ENCODE measurements around the gene NRBF2.

NRBF2 gene

DNA sequence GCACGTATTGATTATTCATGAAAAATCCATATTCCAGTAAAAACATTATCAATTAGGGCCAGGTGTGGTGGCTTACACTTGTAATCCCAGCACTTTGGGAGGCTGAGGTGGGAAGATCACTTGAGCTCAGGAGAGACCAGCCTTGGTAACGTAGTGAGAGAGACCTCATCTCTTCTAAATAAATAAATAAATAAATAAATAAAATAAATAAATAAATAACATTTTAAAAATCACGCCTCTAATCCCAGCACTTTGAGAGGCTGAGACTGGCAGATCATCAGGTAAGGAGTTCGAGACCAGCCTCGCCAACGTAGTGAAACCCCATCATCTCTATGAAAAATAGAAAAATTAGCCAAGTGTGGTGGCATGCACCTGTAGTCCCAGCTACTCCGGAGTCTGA lies 32.1 kb downstream of the NRBF2 start:
- DNase-seq, result no peak

DNA sequence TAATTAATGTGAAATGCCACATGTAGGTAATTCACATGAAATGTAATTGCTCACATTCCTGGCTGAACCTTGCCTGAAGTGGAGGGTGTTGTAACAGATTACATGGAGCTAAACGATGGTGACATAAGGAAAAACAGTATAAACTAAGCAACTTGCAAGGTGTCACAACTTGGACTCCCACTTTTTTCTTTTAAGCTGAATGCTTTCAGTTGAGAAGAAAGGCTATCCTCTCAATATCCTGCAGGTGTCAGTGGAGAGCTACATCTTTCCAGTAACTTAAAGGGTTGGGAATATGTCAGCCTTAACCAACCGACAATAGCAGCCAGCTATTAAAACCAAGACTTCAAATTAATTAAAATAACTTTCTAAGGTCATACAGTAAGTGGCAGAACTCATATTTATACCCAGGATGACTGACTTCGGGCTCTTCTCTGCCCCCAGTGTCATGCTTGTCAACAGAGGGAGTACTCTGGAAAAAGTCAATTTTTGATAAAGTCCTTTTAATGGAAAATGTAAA lies 33.7 kb downstream of the NRBF2 start:
- DNase-seq, result no peak

DNA sequence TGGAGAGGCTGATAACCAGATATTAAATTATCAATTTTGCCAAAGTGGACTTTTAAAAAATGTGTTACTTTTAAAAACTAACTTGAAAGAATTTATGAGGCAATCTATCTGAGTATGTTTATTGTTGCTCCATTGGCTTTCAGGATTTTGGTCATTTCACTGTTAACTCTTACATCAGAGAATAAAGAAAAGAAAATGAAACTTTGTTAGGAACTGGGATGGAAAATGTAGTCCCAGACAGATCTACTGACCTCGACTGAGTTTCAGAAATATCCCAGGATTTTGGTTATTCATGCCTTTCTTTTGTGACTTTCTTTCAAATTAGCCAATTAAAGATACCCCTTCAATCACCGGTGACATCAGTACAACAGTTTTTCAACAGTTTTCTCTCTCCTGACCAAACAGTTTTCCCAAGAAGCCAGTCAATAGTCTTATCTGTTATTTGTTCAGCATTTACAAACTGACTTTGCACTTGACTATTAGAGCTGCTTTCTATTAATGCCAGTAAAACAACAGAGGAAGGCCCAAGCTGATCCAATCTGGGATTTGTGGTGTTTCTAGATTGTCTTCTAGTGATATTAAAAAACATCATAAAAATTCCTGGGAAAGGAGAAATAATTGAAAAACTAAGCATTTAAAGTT lies 35.8 kb downstream of the NRBF2 start:
- no peak for DNase-seq

DNA sequence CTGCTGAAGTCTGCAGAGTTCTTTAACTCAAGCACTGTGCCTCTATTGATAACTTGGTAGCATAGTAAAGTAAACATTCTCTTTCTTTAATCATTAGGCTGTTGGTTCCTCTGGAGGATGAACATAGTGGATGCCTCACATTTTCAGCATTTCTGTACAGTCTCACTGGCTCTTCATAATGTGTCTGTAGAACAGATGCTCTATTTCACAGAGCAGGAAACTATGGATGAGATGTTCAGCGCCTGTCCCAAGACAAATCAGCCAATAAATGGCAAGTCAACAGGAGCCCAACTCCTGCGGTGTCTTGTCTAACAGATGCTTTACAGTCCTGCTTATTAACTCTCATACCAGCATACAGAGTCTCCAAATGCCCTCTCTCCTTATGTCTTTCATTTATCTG lies 36.5 kb downstream of the NRBF2 start:
- no peak for DNase-seq

DNA sequence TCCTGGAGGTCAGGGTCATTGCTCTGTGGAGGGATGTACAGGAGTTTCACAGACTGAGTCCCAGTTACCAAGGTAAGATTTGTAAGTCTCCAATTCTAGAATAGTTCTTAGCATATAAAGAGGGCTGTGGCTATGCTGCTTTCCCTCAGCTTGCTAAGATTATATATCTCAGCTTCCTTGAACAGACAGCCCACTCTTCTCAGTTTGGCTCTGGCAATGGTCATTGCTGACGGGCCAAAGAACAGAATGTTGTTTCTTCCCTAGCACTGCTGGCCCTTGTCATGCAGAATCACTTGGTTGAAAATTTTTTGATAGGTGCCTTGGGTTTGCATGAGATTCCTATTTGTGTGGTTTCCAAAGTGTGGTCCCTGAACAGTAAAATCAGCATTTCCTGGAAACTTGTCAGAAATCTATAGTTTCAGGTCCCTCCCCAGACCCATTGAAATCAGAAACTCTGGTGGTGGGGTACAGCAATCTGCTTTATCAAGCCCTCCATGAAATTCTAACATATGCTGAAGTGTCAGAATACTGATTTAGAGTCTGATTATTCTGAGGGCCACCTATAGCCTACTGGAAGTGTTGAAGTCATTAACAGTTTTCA lies 38.2 kb downstream of the NRBF2 start:
- no peak for DNase-seq

DNA sequence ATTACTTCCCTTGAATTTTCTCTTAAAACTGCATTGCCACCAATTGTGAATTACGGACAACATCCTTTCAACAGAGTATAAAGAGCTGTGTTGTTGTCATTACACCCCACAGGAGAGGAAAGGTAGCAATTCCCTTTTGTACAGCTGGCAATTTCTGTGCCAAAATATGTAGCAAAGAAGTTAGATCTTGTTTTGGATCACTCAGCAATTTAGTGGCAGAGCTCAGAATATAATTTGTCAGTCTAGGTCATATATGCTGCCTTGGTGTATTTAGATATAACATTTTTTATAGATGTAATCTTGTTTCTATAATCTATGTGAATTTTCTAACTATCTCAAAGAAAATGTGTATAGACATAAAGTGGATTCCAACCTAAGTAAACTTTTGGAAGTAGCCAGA lies 38.8 kb downstream of the NRBF2 start:
- DNase-seq, result no peak

DNA sequence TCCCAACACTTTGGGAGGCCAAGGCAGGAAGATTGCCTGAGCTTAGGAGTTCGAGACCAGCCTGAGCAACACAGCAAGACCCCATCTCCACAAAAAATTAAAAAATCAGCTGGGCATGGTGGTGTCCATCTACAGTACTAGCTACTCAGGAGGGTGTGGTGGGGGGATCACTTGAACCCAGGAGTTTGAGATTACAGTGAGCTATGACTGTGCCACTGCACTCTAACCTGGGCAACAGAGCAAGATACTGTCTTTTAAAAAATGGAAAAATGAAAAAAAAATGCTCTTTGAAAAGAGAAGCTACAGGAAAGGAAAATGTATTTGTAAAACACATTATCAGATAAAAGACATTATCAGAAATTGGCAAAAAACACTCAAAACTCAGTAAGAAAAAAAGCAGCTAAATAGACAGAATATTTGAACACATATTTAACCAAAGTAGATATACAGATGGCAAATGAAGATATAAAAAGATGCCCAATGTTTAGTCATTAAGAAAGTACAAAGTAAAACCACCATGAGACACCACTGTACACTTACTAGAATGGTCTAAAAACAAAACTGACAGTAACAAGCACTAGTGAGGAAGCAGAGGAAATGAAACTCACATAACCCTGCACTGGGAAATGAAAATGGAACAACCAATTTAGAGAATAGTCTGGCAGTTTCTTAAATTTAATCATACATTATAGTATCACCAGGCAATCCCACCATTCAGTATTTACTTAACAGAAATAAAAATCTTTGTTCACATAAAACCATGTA lies 40.5 kb downstream of the NRBF2 start:
- DNase-seq, result no peak

DNA sequence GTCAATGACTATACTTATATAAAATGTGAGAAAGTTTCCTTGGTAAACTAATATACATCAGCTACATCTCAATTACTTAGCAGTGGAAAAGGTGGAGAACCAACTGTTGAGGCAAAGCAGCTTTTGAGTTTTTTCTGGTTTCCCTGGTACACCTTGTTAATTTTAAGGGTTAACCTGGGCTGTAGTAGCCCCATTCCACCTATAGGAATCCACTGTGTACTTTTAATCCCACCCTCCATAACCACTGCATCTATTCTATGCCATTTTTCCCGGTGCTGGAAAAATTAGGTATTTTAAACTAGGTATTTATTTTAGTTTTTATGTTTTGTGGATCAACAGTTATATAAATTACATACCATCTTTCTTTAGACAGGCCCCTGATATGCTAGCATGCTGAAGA lies 42.4 kb downstream of the NRBF2 start:
- no peak for DNase-seq

DNA sequence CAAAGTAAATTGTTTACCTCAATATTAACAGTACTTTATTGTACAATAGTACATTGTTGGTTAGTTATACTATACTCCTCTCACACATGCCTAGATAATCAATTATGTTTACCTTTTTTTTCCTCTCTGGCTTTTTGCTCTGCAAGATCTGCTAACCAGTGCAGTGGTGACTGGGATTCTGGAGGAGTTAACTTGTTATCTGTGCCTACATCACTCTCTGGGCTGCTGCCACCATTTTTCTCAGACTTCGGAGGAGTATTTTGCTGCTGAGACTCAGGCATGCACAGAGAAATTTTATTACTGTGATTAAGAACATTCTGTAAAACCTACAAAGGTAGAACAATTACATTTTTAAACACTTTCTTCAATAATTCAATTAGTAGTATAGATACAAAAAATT lies 59.7 kb downstream of the NRBF2 start:
- DNase-seq, result no peak

DNA sequence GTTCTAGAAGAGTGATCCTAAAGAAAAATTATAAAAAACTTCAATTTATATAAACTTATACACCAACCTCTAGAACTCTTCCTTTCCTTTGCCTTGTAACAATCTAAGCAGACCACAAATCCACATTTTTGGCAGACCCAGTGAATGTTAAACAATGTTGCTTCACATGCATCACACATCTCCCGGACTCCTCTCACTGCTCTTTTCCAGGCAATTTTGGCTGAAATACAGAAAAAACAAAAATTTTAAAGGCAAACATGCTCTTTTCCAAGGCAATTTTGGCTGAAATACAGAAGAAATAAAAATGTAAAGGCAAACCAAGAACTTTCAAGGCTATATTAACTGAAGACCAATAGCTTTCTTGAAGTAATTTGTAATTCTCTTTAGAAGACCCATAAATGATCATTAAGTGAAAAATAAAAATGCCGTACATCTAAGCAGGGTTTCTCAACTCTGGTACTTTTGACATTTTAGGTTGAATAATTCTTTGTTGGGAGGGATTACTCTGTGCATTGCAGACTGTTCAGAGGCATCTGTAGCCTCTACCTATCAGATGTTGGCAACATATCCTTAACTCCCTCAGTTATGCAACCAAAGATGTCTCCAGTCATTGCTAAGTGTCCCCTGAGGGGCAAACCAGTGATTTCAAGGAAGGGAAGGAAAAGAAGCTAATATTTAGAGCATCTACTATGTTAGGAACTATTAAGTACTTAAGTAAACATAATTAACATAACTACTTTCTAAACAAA lies 64.4 kb downstream of the NRBF2 start:
- no peak for DNase-seq

DNA sequence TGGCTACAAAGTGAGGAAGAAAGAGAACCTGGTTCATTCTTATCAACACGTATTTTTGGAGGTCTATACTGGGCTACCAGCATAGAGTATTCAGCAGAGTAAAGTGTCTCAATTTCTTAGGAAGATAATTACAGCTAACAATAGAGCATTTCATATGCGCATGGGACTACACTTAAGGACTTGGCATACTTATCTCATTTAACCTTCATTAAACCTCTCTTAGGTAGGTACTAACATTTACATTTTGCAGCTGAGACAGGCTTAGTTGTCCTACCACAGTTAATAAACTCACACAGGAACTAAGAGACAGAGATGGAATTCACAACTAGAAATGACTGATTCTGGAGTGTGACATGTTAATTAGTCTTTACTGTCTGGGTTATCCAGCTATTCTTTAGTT lies 66.6 kb downstream of the NRBF2 start:
- DNase-seq, result no peak

DNA sequence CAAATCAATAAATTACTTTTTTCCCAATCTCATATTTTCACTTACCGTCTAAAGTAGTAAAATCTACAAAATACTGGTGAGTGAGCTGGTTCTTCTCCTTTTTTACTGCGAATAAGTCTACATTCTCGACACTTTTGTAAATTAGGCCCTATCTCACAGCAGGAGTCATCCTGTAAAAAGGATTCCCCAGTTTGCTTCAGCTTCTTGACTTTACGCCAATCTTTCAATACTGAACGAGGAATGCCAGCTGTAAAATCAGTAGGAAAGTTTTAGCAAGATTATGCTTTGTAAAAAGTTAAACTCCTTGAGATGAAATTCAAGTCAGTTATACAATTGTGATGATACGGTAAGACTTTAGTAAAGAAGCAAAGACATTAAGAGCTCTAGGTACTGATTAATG lies 67.3 kb downstream of the NRBF2 start:
- no peak for DNase-seq

DNA sequence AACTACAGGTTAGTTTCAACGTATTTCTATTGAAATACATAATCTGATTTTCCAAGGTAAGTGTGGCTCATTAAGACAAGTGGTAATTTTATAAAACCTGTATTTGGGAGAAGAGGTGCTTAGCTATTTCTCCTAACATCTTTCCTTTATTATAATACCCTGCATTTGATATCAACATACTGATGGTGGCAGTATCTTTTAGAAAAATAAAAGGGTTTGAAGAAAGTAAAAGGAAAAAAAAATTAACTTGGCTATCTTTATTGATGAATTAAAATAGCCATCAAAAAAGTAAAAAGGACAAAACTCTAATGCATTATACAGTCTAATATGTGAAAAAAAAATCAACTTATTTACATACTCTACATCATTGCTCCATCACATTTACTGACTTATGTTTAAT lies 68.0 kb downstream of the NRBF2 start:
- DNase-seq, result no peak

Measured in activated CD4-positive, alpha-beta T cell treated with anti-CD3 and anti-CD28 coated beads, Interleukin-2, amount 50 U/mL, for 4 hours (primary cell).